Measurements from ENCODE around the gene PREB.

Gene PREB

GRCh38 chr2:27152102-27152795 is 17.8 kb upstream of the PREB start:
- DNase-seq: no peak

GRCh38 chr2:27150639-27151230 is 16.3 kb upstream of the PREB start:
- no peak for DNase-seq

- no peak for DNase-seq
These were observed 15.4 kb upstream of the PREB start for GRCh38 chr2:27149570-27150405.

DNA sequence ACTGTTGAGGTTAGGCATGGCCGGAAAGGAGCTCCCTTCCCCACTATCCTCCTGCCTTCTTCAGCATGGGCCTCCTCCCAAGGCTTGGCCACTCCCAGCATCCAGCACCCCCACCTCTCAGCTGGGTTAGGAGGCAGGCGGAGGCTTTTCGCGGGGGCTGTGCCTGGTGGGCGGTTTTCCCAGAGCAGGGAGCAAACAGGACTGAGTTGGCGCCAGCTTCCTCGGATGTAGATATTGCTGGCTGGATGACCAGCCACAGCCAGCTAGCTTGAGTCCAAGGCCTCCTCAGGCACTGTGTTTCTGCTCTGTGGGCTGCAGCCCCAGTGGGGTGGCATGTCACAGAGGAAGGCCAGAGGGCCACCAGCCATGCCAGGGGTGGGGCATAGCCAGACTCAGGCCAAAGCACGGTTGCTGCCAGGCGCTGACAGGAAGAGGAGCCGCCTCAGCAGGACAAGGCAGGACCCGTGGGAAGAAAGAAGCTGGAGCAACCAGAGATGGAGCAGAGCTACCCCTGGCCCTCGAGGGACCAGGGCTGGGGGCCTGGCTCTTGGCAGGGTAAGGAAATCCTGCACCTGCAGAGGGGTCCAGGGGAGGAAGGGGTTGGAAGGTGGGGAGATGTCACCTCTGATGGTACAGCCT is 14.5 kb upstream of the PREB start, which contains the start of gene TCF23:
Gene TCF23 (plus strand): TSS at position 204 of the 639 bp plus-strand sequence. CDS start 130 bp downstream, at position 334.
- DNase-seq: no peak

GRCh38 chr2:27147935-27148334 is 13.5 kb upstream of the PREB start:
- DNase-seq: no peak

DNA sequence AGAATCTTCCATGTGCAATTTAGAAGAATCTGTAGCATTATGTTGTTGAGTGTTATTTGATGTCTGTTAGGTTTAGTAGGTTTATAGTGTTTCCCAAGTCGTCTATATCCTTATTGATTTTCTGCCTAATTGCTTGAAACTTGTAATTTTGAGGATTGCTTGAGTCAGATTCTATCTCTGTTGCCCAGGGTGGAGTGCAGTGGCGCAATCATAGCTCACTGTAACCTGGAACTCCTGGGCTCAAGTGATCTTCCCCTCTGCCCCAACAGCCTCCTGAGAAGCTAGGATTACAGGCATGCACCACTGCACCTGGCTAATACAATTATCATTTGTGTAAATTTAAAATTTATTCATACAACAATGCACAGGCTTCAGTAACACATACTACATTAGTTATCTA is 11.2 kb upstream of the PREB start:
- DNase-seq: no peak

- DNase-seq: no peak
These were observed 8.8 kb upstream of the PREB start for GRCh38 chr2:27143285-27143684.

- no peak for DNase-seq
These were observed 4.9 kb upstream of the PREB start, which contains the start of gene PRR30 for GRCh38 chr2:27139310-27139709. PRR30 (minus strand) TSS chr2:27139410; CDS start chr2:27138329, 1,081 bp downstream.

GRCh38 chr2:27138111-27138510 is 3.7 kb upstream of the PREB start:
- no peak for DNase-seq

DNA sequence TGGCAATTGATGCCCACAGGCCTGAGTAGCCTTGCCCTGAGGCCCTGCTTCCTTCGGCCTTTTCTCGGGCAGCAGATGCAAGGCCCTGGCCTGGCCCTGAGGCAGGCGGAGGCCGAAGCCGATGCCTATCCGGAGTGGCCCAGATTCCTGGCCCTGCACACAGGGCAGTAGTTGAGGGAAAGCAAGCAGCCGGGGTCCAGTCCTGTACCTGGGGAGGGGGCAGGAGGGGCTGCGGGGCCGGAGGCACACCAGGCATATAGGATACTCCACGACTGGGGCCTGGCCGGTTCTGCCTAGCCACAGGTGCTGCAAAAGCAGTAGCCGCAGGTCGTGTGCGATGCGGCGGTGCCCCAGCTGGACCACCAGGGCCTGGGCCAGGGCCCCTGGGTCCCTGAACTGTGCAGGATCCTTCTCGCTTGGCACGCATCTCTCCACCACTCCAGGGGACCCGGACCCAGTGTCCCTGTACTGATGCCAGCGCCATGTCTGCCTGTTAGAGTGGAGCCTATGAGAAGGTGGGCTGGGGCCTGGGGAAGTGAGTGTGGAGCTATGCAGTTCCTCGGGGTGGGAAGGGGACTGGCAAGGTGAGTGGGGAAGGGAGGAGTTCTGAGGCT is 3.0 kb upstream of the PREB start:
- no peak for DNase-seq

GRCh38 chr2:27136751-27137150 is 2.3 kb upstream of the PREB start:
- no peak for DNase-seq

DNA sequence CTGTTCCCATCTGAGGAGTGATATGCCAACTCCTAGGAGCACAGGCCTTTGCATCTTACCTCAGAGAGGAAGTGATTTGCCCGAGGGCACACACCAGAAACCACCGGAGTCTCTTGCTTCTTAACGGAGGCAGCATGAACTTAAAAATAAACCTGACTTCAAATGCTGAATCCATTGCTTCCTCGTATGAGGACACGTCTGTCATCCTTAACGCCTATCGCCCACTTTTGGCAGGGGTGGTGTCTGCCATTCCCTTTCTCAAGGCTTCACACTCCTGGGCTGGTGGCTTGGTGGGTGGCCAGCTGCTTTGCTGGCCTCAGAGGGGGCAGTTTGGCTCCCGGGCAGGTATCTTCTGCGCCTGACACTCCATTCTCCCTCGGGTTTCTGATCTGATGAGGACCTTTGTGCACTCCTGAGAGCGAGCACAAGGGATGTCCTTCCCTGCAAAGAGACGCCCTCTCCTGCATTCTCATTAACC is 1.1 kb upstream of the PREB start:
- no peak for DNase-seq

DNA sequence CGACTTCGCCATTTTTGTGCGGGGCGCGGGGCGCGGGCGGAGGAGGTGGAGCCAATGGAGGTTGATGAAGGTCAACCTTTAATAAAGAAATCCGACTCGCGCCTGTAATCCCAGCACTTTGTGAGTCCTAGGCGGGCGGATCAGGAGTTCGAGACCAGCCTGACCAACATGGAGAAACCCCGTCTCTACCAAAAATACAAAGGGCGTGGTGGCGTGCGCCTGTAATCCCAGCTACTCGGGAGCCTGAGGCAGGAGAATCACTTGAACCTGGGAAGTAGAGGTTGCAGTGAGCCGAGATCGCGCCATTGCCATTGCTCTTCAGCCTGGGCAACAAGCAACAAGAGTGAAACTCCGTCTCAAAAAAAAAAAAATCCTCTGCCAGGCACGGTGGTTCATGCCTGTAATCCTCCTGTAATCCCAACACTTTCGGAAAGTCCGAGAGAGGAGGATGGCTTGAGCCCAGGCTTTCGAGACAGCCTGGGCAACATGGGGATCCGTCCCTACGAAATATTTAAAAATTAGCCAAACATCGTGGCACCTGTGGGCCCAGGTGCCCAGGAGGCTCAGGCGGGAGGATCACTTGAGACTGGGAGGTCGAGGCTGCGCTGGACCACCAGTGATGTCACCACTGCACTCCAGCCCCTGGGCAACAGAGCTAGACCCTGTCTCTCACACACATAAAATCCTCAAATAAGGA is 493 bp upstream of the PREB start:
- no peak for DNase-seq

DNA sequence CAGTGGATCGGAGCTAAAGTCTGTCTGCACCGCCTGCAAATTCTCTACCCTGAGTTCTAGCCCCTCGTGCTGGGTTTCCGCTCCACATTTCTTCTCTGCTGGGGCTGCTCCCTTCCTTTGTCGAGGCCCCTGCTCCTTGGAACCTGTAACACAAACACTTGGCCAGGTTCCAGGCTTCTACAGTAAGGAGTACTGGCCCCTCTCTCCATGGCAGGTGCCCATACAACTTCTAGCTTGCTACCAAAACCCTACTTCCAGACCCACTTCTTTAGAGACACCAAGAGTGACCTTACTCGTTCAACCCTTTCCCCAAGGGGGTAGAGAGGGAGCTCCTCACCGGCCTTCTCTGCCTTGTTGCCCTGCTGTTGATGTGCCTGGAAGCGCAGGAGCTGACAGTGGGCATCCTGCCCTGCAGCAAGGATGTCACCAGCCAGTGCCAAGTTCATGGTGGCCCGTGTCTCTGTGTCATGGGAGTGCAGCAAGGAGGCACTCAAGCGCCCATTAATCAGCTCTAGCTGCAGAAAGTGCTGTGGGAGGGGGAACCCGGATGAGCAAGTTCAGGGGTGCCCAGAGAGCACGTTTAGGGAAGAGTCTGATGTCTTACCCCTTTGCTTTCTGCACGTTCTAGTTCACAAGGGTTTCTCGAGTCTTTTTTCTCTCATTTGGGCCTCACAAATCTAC is 1.1 kb downstream of the PREB start:
- no peak for DNase-seq

DNA sequence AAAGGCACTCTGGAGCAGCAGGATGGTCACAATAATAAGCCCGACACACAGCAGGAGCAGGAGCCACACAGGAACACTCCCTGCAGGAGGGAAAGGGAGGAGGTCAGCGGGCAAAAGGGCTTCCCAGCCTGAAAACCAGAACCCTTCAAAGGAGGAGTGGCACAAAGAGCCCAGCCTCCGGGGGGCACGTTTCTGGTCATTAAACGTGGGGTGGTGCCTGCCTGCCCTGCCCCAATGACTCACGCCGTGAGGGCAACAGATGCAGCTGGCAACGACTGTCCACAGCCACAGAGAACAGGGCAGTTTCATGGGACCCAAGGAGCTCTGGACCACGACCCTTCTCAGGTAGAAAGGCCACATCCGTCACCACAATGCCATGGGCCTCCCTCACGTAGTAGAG is 3.0 kb downstream of the PREB start:
- no peak for DNase-seq

DNA sequence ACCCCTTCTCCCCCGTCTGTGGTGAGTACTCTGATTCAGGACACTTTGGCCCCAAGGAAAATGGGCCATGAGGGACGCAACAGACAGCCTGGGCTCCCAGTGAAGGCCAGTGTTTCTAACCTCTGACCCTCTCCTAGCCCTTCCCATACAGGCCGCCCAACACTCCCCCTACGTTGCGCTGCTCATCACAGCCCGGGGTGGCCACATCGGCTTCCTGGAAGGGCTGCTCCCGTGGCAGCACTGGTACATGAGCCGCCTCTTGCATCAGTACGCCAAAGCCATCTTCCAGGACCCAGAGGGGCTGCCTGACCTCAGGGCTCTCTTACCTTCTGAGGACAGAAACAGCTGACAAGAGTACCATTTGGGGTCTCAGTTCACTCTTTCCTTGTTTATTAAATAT is 4.0 kb downstream of the PREB start:
- DNase-seq: no peak

DNA sequence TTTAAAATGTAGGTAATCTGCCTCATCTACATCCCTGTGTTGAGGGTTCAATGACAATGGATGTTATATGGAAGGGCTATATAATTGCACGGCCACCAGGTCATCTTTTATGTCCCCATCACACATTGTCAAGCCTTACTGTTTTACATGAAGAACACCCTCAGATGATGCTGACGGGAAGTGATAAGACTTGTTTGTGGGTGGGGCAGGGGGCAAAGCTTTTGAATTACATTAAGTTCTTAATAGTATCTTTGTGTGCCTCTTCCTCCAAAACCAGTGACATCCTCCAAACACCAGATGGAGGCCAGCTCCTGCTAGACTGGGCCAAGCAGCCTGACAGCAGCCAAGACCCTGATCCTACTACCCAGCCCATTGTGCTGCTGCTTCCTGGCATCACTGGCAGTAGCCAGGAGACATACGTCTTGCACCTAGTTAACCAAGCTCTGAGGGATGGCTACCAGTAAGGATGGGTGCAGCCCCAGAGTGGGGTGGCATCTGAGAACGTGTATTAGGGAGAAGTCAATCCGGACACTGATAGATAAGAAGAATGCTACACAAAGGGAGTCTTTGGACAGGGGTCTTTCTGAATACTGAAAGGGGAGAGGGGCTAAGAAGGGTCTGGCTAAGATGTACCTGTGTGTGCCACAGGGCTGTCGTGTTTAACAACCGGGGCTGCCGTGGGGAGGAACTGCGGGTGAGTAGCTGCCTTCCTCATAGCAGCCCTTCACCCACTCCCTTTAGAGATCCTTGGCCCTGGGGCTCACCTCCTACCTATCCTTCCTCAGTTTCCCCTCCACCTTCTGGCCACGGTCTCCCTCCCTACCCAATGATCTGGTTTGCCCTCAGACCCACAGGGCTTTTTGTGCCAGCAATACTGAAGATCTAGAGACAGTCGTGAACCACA is 5.5 kb downstream of the PREB start:
- no peak for DNase-seq

DNA sequence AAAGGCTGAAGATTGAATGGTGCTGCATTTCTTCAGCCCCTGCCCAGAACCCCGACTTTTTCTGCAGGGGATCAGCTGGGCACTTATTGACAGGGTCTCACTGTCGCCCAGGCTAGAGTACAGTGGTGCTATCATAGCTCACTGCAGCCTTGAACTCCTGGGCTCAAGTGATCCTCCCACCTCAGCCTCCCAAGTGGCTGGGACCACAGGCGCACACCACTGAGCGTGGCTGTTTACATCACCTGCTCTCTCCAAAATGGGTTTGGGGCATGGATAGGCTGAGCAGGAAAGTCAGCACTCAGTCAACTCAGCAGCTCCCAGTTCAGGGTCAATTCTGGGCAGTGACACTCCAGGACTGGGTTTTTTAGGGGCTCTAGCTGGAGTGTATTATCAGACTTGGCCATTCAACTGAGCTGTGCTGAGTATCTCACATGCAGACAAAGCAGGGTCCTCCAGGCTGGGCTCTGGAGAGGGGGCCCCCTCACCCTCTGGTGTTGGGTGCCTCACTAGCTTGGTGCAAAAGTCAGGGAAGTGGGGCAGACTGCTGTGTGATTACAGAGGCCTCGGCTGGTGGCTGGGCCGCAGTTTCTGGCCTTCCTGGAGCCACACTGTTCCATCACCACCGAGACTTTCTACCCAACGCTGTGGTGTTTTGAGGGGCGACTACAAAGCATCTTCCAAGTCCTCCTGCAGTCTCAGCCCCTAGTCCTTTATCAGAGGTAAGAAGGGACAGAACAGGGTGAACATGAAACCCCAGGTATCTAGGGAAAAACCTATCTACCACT is 6.4 kb downstream of the PREB start:
- DNase-seq: no peak

DNA sequence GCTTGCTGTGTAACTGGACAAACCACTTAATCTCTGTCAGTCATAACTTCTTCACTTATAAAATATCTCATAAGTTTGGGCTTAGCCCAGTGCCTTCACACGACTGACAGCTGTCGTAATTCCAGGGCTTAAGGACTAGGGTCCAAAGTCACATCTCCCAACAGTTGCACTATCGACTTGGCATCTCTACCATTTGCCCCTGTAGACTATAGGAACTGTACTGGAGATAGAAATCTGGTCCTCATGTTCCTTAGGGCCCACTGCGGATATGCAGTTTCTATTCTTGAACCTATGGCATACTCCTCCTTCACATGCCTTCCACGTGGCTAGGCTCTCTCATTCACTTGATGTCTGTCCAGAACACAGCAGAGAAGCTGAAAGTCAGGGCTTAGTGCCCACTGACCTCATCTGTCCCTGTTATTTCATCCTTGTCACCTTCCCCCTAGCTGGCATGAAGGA is 8.2 kb downstream of the PREB start:
- no peak for DNase-seq
